Ramos (cell line): ENCODE results near the gene SORL1.
"Not testable (repeated sequence)": the region's sequence is repeated elsewhere in the genome, so short reads cannot be mapped to it uniquely, and the experiment has no call there.

ENCODE experiments used
- in situ Hi-C: fragments of 300-500 bp; cut with MboI; formaldehyde crosslinking; loops from one replicate; pipeline ENCODE4 v1.14.3; 2022; ENCODE audit warnings: low sequenced_read_pairs; ENCODE audit not compliant: unreplicated experiment

SORL1 gene

GRCh38 chr11:121636800-121637176 lies 184.7 kb downstream of the SORL1 start:
- in situ Hi-C loops: no loop called here

DNA sequence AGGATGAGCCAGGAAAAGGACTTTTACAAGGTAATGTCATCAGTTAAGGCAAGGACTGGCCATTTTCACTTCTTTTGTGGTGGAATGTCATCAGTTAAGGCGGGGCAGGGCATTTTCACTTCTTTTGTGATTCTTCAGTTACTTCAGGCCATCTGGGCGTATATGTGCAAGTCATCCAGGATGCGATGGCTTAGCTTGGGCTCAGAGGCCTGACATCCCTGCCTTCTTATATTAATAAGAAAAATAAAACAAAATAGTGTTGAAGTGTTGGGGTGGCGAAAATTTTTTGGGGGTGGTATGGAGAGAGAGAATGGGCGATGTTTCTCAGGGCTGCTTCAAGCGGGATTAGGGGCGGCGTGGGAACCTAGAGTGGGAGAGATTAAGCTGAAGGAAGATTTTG lies 185.5 kb downstream of the SORL1 start:
- in situ Hi-C loops: not testable (repeated sequence)

- in situ Hi-C loops: no loop called here
Observed at GRCh38 chr11:121643479-121644186, 191.5 kb downstream of the SORL1 start.

DNA sequence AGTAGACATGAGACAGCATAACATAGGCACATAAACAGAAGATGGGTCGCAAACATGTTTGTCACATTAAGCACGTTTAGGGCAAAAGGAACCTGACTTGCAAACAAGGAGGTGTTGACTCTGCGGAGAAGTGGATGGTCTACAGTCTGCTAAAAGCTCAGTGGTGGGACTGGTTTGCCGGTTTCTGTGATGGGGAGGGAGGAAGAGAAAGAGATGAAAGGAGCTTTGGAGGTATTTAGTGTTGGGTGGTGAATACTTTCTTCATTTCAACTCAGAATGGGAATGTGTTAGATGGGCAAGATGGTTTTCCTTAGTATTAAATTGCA lies 192.0 kb downstream of the SORL1 start:
- in situ Hi-C loops: no loop called here

GRCh38 chr11:121645001-121645400 lies 192.9 kb downstream of the SORL1 start:
- in situ Hi-C loops: no loop called here

GRCh38 chr11:121645596-121645995 lies 193.5 kb downstream of the SORL1 start:
- in situ Hi-C loops: no loop called here

DNA sequence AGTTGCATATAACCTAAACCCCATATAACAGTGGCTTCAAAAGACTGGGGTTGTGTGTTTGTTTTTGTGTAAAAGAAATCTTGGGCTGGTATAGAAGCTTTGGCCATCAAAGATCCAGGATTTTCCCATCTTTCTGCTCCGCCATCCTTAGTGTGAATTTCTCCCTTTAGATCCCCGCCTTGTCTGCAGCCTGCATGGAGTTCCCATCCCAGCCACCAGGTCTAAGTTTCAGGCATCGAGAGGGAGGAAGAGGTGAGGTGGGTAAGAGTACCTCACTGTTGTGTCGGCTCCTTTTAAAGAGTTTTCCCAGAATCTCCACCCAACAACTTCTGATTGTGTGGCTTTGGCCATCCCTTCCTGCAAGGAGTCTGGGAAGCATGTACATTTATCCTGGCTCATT lies 196.2 kb downstream of the SORL1 start:
- in situ Hi-C loops: no loop called here

GRCh38 chr11:121649798-121650197 lies 197.7 kb downstream of the SORL1 start:
- in situ Hi-C loops: loop anchor here (10.0 kb wide), 2 partner anchors 555 to 855 kb away; no protein-coding TSS in a partner anchor

- in situ Hi-C loops: loop anchor here (10.0 kb wide), 2 partner anchors 554 to 854 kb away; no protein-coding TSS in a partner anchor
Observed at GRCh38 chr11:121650351-121651256, 198.5 kb downstream of the SORL1 start.

- in situ Hi-C loops: loop anchor here (10.0 kb wide), 2 partner anchors 554 to 854 kb away; no protein-coding TSS in a partner anchor
Observed at GRCh38 chr11:121651257-121651605, 199.1 kb downstream of the SORL1 start.

DNA sequence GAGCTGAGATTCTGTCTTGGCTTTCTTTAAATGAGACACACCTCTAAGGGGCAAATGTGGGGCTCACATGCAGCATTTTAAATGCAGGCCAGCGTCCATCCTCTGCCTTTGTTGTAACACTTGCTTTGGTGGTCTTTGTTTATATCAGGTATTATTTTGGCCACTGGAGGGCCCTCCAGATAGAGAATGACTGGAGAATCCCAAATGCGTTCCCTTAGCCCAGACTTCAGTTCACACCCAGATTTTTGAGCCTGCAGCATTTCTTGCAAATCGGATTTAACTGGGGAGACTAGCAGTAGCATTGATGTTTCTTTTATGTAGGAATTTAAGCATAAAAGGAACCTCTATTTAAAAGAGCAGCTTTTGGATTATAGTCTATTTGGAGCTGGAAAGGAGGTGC lies 200.9 kb downstream of the SORL1 start:
- in situ Hi-C loops: loop anchor here (10.0 kb wide), 2 partner anchors 552 to 852 kb away; no protein-coding TSS in a partner anchor

GRCh38 chr11:121654259-121654842 lies 202.2 kb downstream of the SORL1 start:
- in situ Hi-C loops: loop anchor here (10.0 kb wide), 2 partner anchors 550 to 850 kb away; no protein-coding TSS in a partner anchor

DNA sequence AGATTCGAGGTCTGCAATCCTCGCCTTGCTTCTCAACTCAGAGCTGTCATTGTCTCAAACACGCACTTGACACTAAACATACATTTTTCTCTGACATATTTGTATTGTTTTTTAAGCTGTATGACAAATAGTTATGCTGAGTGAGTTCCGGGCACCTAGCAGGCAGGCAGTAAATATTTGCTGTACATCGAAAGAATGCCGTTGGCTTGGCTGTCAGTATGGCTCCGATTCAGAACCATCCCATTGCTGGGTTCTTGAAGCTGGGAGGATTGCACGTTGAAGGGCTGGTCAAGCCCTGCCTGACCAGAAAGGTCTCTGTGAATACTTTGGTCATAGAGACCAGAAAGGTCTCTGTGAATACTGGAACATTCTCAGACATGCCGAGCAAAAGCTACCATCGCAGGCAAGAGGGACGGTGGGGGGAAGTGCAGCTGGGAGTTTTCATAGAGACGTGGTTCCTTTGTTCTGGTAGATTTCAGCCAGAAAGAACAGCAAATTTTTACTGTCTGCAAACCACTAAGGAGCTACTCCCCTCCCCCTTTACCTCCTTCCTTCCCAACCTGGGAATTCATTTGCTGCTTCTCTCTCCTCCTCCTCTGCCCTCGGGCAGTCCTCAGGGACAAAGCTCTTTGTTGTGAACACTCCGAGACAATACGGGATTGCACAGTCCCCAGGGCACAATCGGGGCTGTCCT lies 202.9 kb downstream of the SORL1 start:
- in situ Hi-C loops: loop anchor here (10.0 kb wide), 2 partner anchors 550 to 850 kb away; no protein-coding TSS in a partner anchor

DNA sequence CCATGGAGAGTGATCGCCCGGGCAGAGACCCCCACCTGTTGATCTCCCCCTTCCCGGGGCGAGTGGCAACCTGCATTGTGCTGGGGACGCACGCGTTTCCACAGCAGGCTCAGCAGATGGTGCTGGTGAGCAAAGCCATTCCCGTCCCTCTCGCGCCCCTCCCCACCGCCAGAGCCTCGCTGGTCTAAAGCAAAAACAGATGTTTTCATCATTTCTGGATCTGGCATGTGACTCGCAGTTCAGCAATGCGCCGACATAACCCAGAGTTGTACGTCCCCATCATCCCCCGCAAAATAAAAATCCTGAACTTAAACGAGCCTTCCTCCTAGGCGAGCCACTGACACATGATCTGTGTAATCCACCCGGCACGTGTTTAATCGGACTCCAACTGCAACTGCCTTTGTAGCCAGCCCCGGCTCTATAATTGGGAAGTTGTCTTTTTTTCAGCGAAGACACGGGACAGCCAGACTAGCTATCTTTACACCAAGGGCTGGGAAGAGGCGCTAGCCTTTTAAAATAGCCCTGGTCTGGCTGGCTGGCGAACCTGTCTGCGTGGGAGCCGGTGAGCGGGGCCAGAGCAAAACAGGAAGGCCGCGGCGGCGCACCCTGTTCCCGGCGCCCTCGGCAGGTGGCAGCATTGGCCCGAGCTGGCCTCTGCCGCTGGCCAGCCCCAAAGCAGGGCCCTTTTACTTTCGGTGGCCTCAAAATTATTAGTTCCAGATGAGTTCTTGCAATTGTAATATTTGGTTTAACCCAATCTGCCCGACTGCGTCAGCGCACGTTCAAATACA lies 203.6 kb downstream of the SORL1 start:
- in situ Hi-C loops: loop anchor here (10.0 kb wide), 2 partner anchors 549 to 849 kb away; no protein-coding TSS in a partner anchor

GRCh38 chr11:121656328-121657090 lies 204.4 kb downstream of the SORL1 start:
- in situ Hi-C loops: loop anchor here (10.0 kb wide), 2 partner anchors 548 to 848 kb away; no protein-coding TSS in a partner anchor

DNA sequence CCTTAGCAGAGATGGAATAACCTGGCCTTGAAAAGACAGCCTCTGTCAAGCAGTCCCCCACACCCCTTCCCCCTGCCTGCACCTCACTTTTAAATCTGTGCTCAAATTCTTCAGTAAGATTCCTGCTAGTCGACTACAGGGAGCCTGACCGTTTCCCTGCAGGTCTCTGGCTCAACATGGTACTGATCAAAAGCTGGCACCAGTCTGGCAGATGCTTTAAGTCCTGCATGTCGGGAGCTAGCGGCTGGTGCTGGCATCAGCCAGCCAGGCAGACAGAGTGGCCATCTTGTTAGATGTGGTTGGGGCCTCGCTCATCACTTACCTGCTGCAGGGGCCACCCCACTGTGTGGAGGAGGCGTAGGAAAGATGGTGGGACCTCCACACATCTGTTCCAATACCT lies 205.0 kb downstream of the SORL1 start:
- in situ Hi-C loops: loop anchor here (10.0 kb wide), 2 partner anchors 548 to 848 kb away; no protein-coding TSS in a partner anchor

DNA sequence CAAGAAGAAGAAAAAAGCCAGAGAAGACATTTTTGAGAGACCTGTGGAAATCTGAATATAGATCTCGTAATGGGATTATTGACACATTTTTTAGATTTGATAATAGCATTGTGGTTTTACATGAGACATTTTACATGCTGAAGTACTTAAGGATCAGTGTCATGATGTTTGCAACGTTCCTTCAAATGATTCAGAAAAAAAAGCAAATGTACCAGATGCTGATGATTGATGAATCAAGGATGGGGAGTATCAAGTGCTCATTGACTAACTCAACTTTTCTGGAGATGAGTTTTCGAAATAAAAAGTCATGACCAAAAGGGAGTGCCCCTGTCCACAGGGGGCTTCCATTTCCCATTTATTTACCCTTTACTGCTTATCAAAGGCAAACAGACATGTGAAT lies 207.7 kb downstream of the SORL1 start:
- in situ Hi-C loops: loop anchor here (10.0 kb wide), 2 partner anchors 545 to 845 kb away; no protein-coding TSS in a partner anchor

DNA sequence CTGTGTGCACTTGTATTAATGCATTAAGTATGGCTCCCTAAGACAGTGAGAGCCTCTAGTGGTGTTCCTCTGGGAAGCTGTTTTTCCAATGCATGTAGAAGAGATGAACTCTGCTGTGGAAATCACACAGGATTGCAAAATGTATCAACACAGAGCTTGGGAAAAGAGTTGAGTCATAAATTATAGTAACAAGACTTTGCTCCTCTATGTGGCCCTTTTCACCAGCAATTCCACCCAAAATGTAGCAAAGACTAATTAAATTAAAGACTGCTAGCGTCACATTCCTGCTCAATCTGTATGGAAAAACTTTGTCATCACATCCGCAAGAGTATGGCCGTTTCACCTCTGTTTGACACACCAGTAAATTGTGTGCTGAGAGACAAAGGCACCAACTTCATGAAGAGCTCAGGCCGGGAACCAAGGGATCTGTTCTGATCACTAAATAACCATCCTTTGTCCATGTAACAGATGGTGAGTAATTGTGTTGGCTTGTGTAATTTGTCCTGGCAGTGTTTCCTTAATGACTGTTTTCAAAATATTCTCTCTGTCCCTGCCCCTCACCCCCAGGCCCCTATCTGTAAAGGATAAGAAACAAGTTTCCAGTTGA lies 209.9 kb downstream of the SORL1 start:
- in situ Hi-C loops: no loop called here
